ENCODE results near the gene KIF6. TPM values are rescaled to one million over a fixed set of nuclear protein-coding genes. Genes with fewer than 3 reads are reported as not detected.
"Not testable (repeated sequence)": the region's sequence is repeated elsewhere in the genome, so short reads cannot be mapped to it uniquely, and the experiment has no call there.

KIF6 gene
- total RNA-seq, 1 experiment from 2014 or later = 2.7 TPM

GRCh38 chr6:39516471-39516870 lies 208.7 kb downstream of the KIF6 start:
- no peak for TF ChIP-seq EZH2 (IDR thresholded peaks at IDR 0.05; ENCODE audit: borderline replicate concordance, low read depth, low read length, poor library complexity, severe bottlenecking)
- no peak for TF ChIP-seq CTCF (conservative IDR thresholded peaks at IDR 0.05; ENCODE audit: low read depth, low read length)
- Histone ChIP-seq H3K4me1 (ENCODE audit: insufficient read depth, low read length, poor library complexity, severe bottlenecking) (no peaks in the 10 kb centered on the region), H3K4me3 (ENCODE audit: low read depth, low read length, poor library complexity, severe bottlenecking) (no peak overlapping the region), H3K27me3 (replicated peaks; ENCODE audit: insufficient read depth, low read depth, low read length, poor library complexity) (no peaks in the 10 kb centered on the region), H3K9me3 (ENCODE audit: low read depth, low read length, poor library complexity, severe bottlenecking) (no peaks in the 10 kb centered on the region), H3K27ac (ENCODE audit: low read depth, low read length, poor library complexity, severe bottlenecking) (no peak overlapping the region), H3K36me3 (ENCODE audit: insufficient read depth, low read length, poor library complexity, severe bottlenecking) (no peaks in the 10 kb centered on the region)
- no TSS peak for BruUV-seq (replicated peaks)
- DNase-seq (ENCODE audit: low spot score) = no peak
- POLR2A ChIA-PET (ENCODE audit: low non-redundant PET) = no interaction called here
- CTCF ChIA-PET = interaction anchor here (0.8 kb wide), 1 partner anchor 154 kb away, joined by 3 read pairs; no protein-coding TSS in a partner anchor
- intact Hi-C loops (cut with micrococcal nuclease; ENCODE audit: unreplicated experiment) = no loop called here

- Histone ChIP-seq H3K27me3 (replicated peaks; ENCODE audit: insufficient read depth, low read depth, low read length, poor library complexity) (no peaks in the 10 kb centered on the region), H3K9me3 (ENCODE audit: low read depth, low read length, poor library complexity, severe bottlenecking) (no peaks in the 10 kb centered on the region), H3K4me1 (ENCODE audit: insufficient read depth, low read length, poor library complexity, severe bottlenecking) (no peaks in the 10 kb centered on the region), H3K27ac (ENCODE audit: low read depth, low read length, poor library complexity, severe bottlenecking) (no peak overlapping the region), H3K36me3 (ENCODE audit: insufficient read depth, low read length, poor library complexity, severe bottlenecking) (no peaks in the 10 kb centered on the region), H3K4me3 (ENCODE audit: low read depth, low read length, poor library complexity, severe bottlenecking) (no peak overlapping the region)
- TF ChIP-seq EZH2 (IDR thresholded peaks at IDR 0.05; ENCODE audit: borderline replicate concordance, low read depth, low read length, poor library complexity, severe bottlenecking) (no peak), CTCF (conservative IDR thresholded peaks at IDR 0.05; ENCODE audit: low read depth, low read length) (no peak)
- intact Hi-C loops (cut with micrococcal nuclease; ENCODE audit: unreplicated experiment) = no loop called here
- no TSS peak for BruUV-seq (replicated peaks)
- CTCF ChIA-PET = no interaction called here
- POLR2A ChIA-PET (ENCODE audit: low non-redundant PET) = no interaction called here
- DNase-seq (ENCODE audit: low spot score) = no peak
Observed at GRCh38 chr6:39515471-39515870, 209.7 kb downstream of the KIF6 start.

- BruUV-seq (replicated peaks) = no TSS peak
- intact Hi-C loops (cut with micrococcal nuclease; ENCODE audit: unreplicated experiment) = no loop called here
- Histone ChIP-seq H3K9me3 (ENCODE audit: low read depth, low read length, poor library complexity, severe bottlenecking) (no peaks in the 10 kb centered on the region), H3K36me3 (ENCODE audit: insufficient read depth, low read length, poor library complexity, severe bottlenecking) (no peaks in the 10 kb centered on the region), H3K27me3 (replicated peaks; ENCODE audit: insufficient read depth, low read depth, low read length, poor library complexity) (no peaks in the 10 kb centered on the region), H3K4me3 (ENCODE audit: low read depth, low read length, poor library complexity, severe bottlenecking) (no peak overlapping the region), H3K4me1 (ENCODE audit: insufficient read depth, low read length, poor library complexity, severe bottlenecking) (no peaks in the 10 kb centered on the region), H3K27ac (ENCODE audit: low read depth, low read length, poor library complexity, severe bottlenecking) (no peak overlapping the region)
- DNase-seq (ENCODE audit: low spot score) = no peak
- ChIA-PET CTCF (no interaction called here), POLR2A (ENCODE audit: low non-redundant PET) (no interaction called here)
- TF ChIP-seq CTCF (conservative IDR thresholded peaks at IDR 0.05; ENCODE audit: low read depth, low read length) (no peak), EZH2 (IDR thresholded peaks at IDR 0.05; ENCODE audit: borderline replicate concordance, low read depth, low read length, poor library complexity, severe bottlenecking) (no peak)
Observed at GRCh38 chr6:39515006-39515405, 210.2 kb downstream of the KIF6 start.

- H3K4me3 ChIP-seq (ENCODE audit: low read depth, low read length, poor library complexity, severe bottlenecking); H3K27me3 ChIP-seq (replicated peaks; ENCODE audit: insufficient read depth, low read depth, low read length, poor library complexity); POLR2A ChIA-PET (ENCODE audit: low non-redundant PET); intact Hi-C loops (cut with micrococcal nuclease; ENCODE audit: unreplicated experiment); H3K9me3 ChIP-seq (ENCODE audit: low read depth, low read length, poor library complexity, severe bottlenecking); H3K36me3 ChIP-seq (ENCODE audit: insufficient read depth, low read length, poor library complexity, severe bottlenecking); H3K27ac ChIP-seq (ENCODE audit: low read depth, low read length, poor library complexity, severe bottlenecking); CTCF ChIA-PET; H3K4me1 ChIP-seq (ENCODE audit: insufficient read depth, low read length, poor library complexity, severe bottlenecking); BruUV-seq (replicated peaks): not testable (repeated sequence)
- DNase-seq (ENCODE audit: low spot score) = peak; percentile 31
Observed at GRCh38 chr6:39509831-39510230, 215.4 kb downstream of the KIF6 start.
